Measurements from ENCODE around the gene PLA2G2A. TPM values are rescaled to one million over a fixed set of nuclear protein-coding genes. Genes with fewer than 3 reads are reported as not detected.
"Not testable (repeated sequence)": the region's sequence is repeated elsewhere in the genome, so short reads cannot be mapped to it uniquely, and the experiment has no call there.

PLA2G2A gene
- total and polyA plus RNA-seq, 7 donors: 72.3 to 1,282 (median 158) TPM

DNA sequence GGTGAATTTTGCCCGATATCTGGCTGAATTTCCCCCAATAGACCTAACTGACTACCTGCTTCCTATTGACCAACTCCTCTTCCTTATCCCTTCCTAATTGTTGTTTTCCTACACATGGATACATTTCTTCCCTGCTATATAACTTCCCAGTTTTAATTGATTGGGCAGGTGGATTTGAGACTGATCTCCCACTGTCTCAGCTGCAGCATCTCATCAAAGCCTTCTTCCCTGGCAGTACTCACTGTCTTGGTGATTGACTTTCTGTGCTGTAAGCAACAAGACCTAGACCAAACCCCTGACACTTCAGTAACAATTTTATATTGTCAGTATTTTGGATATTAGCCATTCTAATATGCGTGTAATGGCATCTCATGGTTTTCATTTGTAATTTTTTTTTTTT lies 11.3 kb upstream of the PLA2G2A start:
- intact Hi-C loops (cut with DNase I): no loop called here
- H3K36me3 ChIP-seq: no peaks in the 10 kb centered on the region
- H3K9me3 ChIP-seq: no peaks in the 10 kb centered on the region
- H3K27ac ChIP-seq: no peak overlapping the region
- DNase-seq: no peak
- no peak overlapping the region for H3K4me3 ChIP-seq
- peaks cover 0 to 7% (median 0%) of the 10 kb centered on the region in 3 donors for H3K27me3 ChIP-seq
- H3K4me1 ChIP-seq: no peaks in the 10 kb centered on the region
- 73 to 90% methylated on average over 2 of the region's 2 CpGs for WGBS, 2 donors
- TF ChIP-seq POLR2AphosphoS5 (IDR thresholded peaks at IDR 0.05): no peak
- no peak for TF ChIP-seq EP300 (IDR thresholded peaks at IDR 0.05)
- no peak for TF ChIP-seq POLR2A (IDR thresholded peaks at IDR 0.05)
- TF ChIP-seq, protein P1, sequence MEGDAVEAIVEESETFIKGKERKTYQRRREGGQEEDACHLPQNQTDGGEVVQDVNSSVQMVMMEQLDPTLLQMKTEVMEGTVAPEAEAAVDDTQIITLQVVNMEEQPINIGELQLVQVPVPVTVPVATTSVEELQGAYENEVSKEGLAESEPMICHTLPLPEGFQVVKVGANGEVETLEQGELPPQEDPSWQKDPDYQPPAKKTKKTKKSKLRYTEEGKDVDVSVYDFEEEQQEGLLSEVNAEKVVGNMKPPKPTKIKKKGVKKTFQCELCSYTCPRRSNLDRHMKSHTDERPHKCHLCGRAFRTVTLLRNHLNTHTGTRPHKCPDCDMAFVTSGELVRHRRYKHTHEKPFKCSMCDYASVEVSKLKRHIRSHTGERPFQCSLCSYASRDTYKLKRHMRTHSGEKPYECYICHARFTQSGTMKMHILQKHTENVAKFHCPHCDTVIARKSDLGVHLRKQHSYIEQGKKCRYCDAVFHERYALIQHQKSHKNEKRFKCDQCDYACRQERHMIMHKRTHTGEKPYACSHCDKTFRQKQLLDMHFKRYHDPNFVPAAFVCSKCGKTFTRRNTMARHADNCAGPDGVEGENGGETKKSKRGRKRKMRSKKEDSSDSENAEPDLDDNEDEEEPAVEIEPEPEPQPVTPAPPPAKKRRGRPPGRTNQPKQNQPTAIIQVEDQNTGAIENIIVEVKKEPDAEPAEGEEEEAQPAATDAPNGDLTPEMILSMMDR (IDR thresholded peaks at IDR 0.05): no peak

DNA sequence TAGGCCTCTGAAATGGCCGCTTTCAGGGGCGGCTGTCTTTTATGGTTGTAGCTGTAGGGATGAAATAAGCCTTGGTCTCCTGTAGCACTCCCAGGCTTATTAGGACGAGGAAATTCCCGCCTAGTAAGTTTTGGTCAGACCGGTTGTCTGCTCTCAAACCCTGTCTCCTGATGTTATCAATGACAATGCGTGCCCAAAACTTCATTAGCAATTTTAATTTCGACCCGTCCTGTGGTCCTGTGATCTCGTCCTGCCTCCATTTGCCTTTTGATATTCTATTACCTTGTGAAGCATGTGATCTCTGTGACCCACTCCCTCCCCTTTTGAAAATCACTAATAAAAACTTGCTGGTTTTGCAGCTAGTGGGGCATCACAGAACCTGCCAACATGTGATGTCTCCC lies 10.8 kb upstream of the PLA2G2A start:
- intact Hi-C loops (cut with DNase I); H3K27me3 ChIP-seq; H3K4me3 ChIP-seq; H3K36me3 ChIP-seq; H3K9me3 ChIP-seq; H3K27ac ChIP-seq; H3K4me1 ChIP-seq; DNase-seq: not testable (repeated sequence)
- 59 to 87% methylated on average over 9 of the region's 9 CpGs for WGBS, 2 donors

DNA sequence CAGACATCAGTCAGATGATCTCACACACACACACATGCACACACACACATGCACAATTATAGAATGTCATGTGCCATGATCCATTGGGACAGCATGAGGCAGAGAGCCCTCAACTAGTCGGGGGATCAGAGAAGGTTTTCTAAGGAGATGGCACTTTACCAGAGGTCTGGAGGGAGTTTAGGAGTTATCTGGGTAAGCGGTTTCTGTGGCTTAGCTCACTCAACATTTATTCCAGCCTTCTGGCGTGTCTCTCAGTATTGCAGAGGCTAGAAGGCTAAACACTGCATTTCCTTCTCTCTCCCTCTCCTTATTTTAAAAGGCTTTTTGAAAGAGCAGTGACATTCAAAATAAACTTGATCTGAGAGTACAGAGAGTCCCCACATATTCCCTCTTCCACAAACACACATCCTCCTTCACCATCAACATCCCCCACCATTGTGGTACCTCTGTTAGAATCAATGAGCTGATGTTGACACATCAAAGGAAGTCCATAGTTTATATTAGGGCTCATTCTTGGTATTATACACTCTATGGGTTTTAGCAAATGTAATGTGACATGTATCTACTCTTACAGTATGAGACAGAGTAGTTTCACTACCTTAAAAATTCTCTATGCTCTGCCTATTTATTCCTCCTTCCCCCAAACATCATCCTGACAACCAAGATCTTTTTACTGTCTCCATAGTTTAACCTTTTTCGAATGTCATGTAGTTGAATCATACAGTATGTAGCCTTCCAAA lies 9.0 kb upstream of the PLA2G2A start:
- no peaks in the 10 kb centered on the region for H3K36me3 ChIP-seq
- H3K27ac ChIP-seq: no peak overlapping the region
- TF ChIP-seq POLR2A (IDR thresholded peaks at IDR 0.05) (no peak), EP300 (IDR thresholded peaks at IDR 0.05) (no peak), POLR2AphosphoS5 (IDR thresholded peaks at IDR 0.05) (no peak)
- TF ChIP-seq, protein P1 (IDR thresholded peaks at IDR 0.05): no peak
- DNase-seq: no peak
- no peaks in the 10 kb centered on the region for H3K4me1 ChIP-seq
- H3K4me3 ChIP-seq: no peak overlapping the region
- 83 to 92% methylated on average over 4 of the region's 4 CpGs for WGBS, 2 donors
- H3K9me3 ChIP-seq: no peaks in the 10 kb centered on the region
- no peaks in the 10 kb centered on the region for H3K27me3 ChIP-seq
- intact Hi-C loops (cut with DNase I): loop anchor here (10.0 kb wide), 1 partner anchor 226 kb away; no protein-coding TSS in a partner anchor

DNA sequence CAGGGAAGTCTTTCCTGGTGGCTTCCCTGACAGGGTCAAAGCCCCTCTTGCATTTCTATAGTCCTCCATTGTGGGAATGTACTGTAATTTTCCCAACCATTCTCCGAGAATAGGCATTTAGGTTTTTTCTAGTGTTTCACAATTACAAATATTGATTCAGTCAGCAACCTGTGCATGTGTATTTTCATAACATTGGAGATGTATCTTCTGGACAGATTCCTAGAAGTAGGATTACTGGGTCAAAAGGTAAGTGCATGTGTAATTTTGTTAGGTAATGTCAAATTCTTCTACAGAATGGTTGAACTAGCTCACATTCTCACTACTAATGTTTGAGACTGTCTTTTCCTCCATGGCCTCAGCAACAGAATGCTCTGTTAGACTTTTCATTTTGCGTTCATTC lies 8.3 kb upstream of the PLA2G2A start:
- Histone ChIP-seq H3K4me3 (no peak overlapping the region), H3K27me3 (no peaks in the 10 kb centered on the region), H3K4me1 (no peaks in the 10 kb centered on the region), H3K9me3 (no peaks in the 10 kb centered on the region), H3K27ac (no peak overlapping the region), H3K36me3 (no peaks in the 10 kb centered on the region)
- 90% methylated on average over 2 of the region's 2 CpGs for WGBS, 2 donors
- no peak for DNase-seq
- TF ChIP-seq, protein P1 (IDR thresholded peaks at IDR 0.05): no peak
- TF ChIP-seq POLR2A (IDR thresholded peaks at IDR 0.05) (no peak), POLR2AphosphoS5 (IDR thresholded peaks at IDR 0.05) (no peak), EP300 (IDR thresholded peaks at IDR 0.05) (no peak)
- intact Hi-C loops (cut with DNase I): loop anchor here (10.0 kb wide), 1 partner anchor 227 kb away; no protein-coding TSS in a partner anchor

DNA sequence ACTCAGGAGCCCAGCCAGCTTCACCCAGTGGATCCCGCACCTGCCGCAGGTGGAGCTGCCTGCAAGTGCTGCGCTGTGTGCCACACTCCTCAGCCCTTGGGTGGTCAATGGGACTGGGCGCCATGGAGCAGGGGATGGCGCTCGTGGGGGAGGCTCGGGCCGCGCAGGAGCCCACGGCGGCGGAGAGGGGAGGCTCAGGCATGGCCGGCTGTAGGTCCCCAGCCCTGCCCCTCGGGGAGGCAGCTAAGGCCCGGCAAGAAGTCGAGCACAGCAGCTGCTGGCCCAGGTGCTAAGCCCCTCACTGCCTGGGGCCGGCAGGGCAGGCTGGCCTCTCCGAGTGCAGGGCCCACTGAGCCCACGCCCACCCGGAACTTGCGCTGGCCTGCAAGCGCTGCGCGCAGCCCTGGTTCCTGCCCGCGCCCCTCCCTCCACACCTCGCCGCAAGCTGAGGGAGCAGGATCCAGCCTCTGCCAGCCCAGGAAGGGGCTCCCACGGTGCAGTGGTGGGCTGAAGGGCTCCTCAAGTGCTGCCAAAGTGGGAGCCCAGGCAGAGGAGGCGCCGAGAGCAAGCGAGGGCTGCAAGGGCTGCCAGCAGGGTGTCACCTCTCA lies 5.1 kb upstream of the PLA2G2A start:
- H3K36me3 ChIP-seq, DNase-seq: not testable (repeated sequence)
- 95 to 97% methylated on average over 32 of the region's 32 CpGs for WGBS, 2 donors

More for the DNA sequence above, 5.1 kb upstream of the PLA2G2A start:
- not testable (repeated sequence) for H3K4me3 ChIP-seq, H3K27ac ChIP-seq, H3K27me3 ChIP-seq, H3K9me3 ChIP-seq
- intact Hi-C loops (cut with DNase I): loop anchor here (10.0 kb wide), 1 partner anchor 230 kb away; no protein-coding TSS in a partner anchor
- peaks cover 0 to 31% (median 30%) of the 10 kb centered on the region in 4 donors for H3K4me1 ChIP-seq
